ENCODE data around the gene ELMO1. TPM values are rescaled to one million over a fixed set of nuclear protein-coding genes. Genes with fewer than 3 reads are reported as not detected.

ELMO1 gene
- total RNA-seq, 1 donor from 2014 or later, result 43.4 TPM

- no peak for DNase-seq (ENCODE audit: low spot score)
Observed at GRCh38 chr7:37131855-37132254, 316.8 kb downstream of the ELMO1 start.

- no peak for DNase-seq (ENCODE audit: low spot score)
Observed at GRCh38 chr7:37129035-37129425, 319.6 kb downstream of the ELMO1 start.

GRCh38 chr7:37128327-37129034 is 320.2 kb downstream of the ELMO1 start:
- no peak for DNase-seq (ENCODE audit: low spot score)

GRCh38 chr7:37119296-37119860 is 329.3 kb downstream of the ELMO1 start:
- no peak for DNase-seq (ENCODE audit: low spot score)

GRCh38 chr7:37118004-37118403 is 330.7 kb downstream of the ELMO1 start:
- DNase-seq (ENCODE audit: low spot score), result no peak

- no peak for DNase-seq (ENCODE audit: low spot score)
Observed at GRCh38 chr7:37117292-37117691, 331.4 kb downstream of the ELMO1 start.

GRCh38 chr7:37116093-37116701 is 332.5 kb downstream of the ELMO1 start:
- no peak for DNase-seq (ENCODE audit: low spot score)

- DNase-seq (ENCODE audit: low spot score), result no peak
Observed at GRCh38 chr7:37113661-37114355, 334.9 kb downstream of the ELMO1 start.

- DNase-seq (ENCODE audit: low spot score), result no peak
Observed at GRCh38 chr7:37112876-37113275, 335.8 kb downstream of the ELMO1 start.

GRCh38 chr7:37112218-37112617 is 336.4 kb downstream of the ELMO1 start:
- DNase-seq (ENCODE audit: low spot score), result no peak

- DNase-seq (ENCODE audit: low spot score), result no peak
Observed at GRCh38 chr7:37111459-37111858, 337.2 kb downstream of the ELMO1 start.

- DNase-seq (ENCODE audit: low spot score), result no peak
Observed at GRCh38 chr7:37110660-37111424, 337.8 kb downstream of the ELMO1 start.

GRCh38 chr7:37109843-37110242 is 338.8 kb downstream of the ELMO1 start:
- DNase-seq (ENCODE audit: low spot score), result no peak

GRCh38 chr7:37109016-37109683 is 339.5 kb downstream of the ELMO1 start:
- no peak for DNase-seq (ENCODE audit: low spot score)

GRCh38 chr7:37108615-37109014 is 340.0 kb downstream of the ELMO1 start:
- no peak for DNase-seq (ENCODE audit: low spot score)

GRCh38 chr7:37107047-37107750 is 341.5 kb downstream of the ELMO1 start:
- DNase-seq (ENCODE audit: low spot score), result no peak

GRCh38 chr7:37105762-37106161 is 342.9 kb downstream of the ELMO1 start:
- no peak for DNase-seq (ENCODE audit: low spot score)

- no peak for DNase-seq (ENCODE audit: low spot score)
Observed at GRCh38 chr7:37104822-37105518, 343.7 kb downstream of the ELMO1 start.

- no peak for DNase-seq (ENCODE audit: low spot score)
Observed at GRCh38 chr7:37102518-37103137, 346.0 kb downstream of the ELMO1 start.

Data from mucosa of gallbladder (tissue), 1 donor.